PC-3 (cell line): ENCODE results near the gene ATG5. TPM values are rescaled to one million over a fixed set of nuclear protein-coding genes. Genes with fewer than 3 reads are reported as not detected.
A peak's percentile ranks its signal among the peaks of the same experiment; 100 is the strongest.

Experiments
- ATAC-seq: fragments of 200-7000 bp; cut with Tn5 transposase; 2 replicates; pipeline ENCODE4 v1.9.1; 2020; ENCODE audit warnings: mild to moderate bottlenecking, moderate library complexity
- BruUV-seq: library from RNA; stranded (reverse); fragments of 400-500 nt; replicated peaks from 2 replicates; lab custom pipeline; 2021; lab: Mats Ljungman, UMichigan
- CTCF ChIA-PET: fragments of 300-600 bp; sonication (Branson Sonifier 250); formaldehyde crosslinking; loops from one replicate; lab custom pipeline; 2022; ENCODE audit warnings: antibody characterized with exemption; lab: Charles Lee
- POLR2A ChIA-PET: fragments of 300-600 bp; sonication (Branson Sonifier 250); formaldehyde crosslinking; loops from one replicate; lab custom pipeline; 2022; ENCODE audit warnings: antibody characterized with exemption; ENCODE audit not compliant: unreplicated experiment; lab: Charles Lee
- DNase-seq: peaks from one replicate; pipeline ENCODE4 v3.0.0-alpha.2; 2015
- H2AFZ ChIP-seq: fragments of 300-600 bp; sonication (generic); 2 replicates; pipeline ENCODE4 v1.6.0; 2016; ENCODE audit warnings: antibody characterized with exemption, low read length
- H3F3A ChIP-seq: fragments of 300-600 bp; sonication (generic); one replicate; pipeline ENCODE4 v1.6.0; 2017; ENCODE audit warnings: antibody characterized with exemption, low read length, control low read depth, mild to moderate bottlenecking; ENCODE audit not compliant: unreplicated experiment
- H3K27ac ChIP-seq: fragments of 300-600 bp; sonication (generic); 2 replicates; pipeline ENCODE4 v1.5.1; 2016; ENCODE audit warnings: mild to moderate bottlenecking, low read length
- H3K27me3 ChIP-seq: fragments of 300-600 bp; sonication (generic); 2 replicates; pipeline ENCODE4 v1.6.1; 2016; ENCODE audit warnings: low read length, mixed read lengths
- H3K36me3 ChIP-seq: fragments of 300-600 bp; sonication (generic); 2 replicates; pipeline ENCODE4 v1.6.1; 2016; ENCODE audit warnings: low read depth, mixed run types, low read length, mixed read lengths
- H3K4me1 ChIP-seq: fragments of 300-600 bp; sonication (generic); 2 replicates; pipeline ENCODE4 v1.5.1; 2016; ENCODE audit warnings: low read length; ENCODE audit not compliant: insufficient read depth
- H3K4me2 ChIP-seq: fragments of 300-600 bp; sonication (generic); 2 replicates; pipeline ENCODE4 v1.6.0; 2016; ENCODE audit warnings: low read length
- H3K4me3 ChIP-seq: fragments of 300-600 bp; sonication (generic); 2 replicates; pipeline ENCODE4 v1.5.1; 2016; ENCODE audit warnings: mild to moderate bottlenecking, low read length, mixed read lengths
- H3K79me2 ChIP-seq: fragments of 300-600 bp; sonication (generic); 2 replicates; pipeline ENCODE4 v1.6.1; 2017; ENCODE audit warnings: low read length, mixed read lengths
- H3K9ac ChIP-seq: fragments of 300-600 bp; sonication (generic); 2 replicates; pipeline ENCODE4 v1.6.0; 2016; ENCODE audit warnings: mild to moderate bottlenecking, low read length
- H3K9me2 ChIP-seq: fragments of 300-600 bp; sonication (generic); replicated peaks from 2 replicates; pipeline ENCODE4 v1.6.1; 2016; ENCODE audit warnings: mixed run types, low read length, mixed read lengths
- H3K9me3 ChIP-seq: fragments of 300-600 bp; sonication (generic); 2 replicates; pipeline ENCODE4 v1.6.1; 2016; ENCODE audit warnings: low read length, mixed read lengths
- H4K20me1 ChIP-seq: fragments of 300-600 bp; sonication (generic); 2 replicates; pipeline ENCODE4 v1.6.1; 2016; ENCODE audit warnings: low read length, mixed read lengths
- CTCF ChIP-seq: fragments of 300-600 bp; sonication (generic); conservative IDR thresholded peaks from 2 replicates; pipeline ENCODE4 v1.5.1; 2017; ENCODE audit warnings: antibody characterized with exemption, low read depth, mild to moderate bottlenecking, low read length
- EZH2 ChIP-seq: fragments of 300-600 bp; sonication (generic); IDR thresholded peaks from one replicate; pipeline ENCODE4 v1.6.1; 2017; ENCODE audit warnings: antibody characterized with exemption, mild to moderate bottlenecking, low read length; ENCODE audit not compliant: unreplicated experiment
- EZH2phosphoT487 ChIP-seq: fragments of 300-600 bp; sonication (generic); IDR thresholded peaks from 2 replicates; pipeline ENCODE4 v1.6.1; 2018; ENCODE audit warnings: mild to moderate bottlenecking, antibody characterized with exemption, low read length, borderline replicate concordance
- intact Hi-C: fragments of 100-400 bp; cut with micrococcal nuclease; formaldehyde crosslinking; loops from 2 replicates; pipeline ENCODE4 v1.9.0; 2023
- total RNA-seq: library from RNA; depleted of rRNA; stranded (reverse); fragments of >200 nt; gene quantifications from 2 replicates; pipeline ENCODE4 v1.2.3, GENCODE V29; 2014

Gene ATG5
- total RNA-seq, 1 experiment from 2014 or later = 38.8 TPM

DNA sequence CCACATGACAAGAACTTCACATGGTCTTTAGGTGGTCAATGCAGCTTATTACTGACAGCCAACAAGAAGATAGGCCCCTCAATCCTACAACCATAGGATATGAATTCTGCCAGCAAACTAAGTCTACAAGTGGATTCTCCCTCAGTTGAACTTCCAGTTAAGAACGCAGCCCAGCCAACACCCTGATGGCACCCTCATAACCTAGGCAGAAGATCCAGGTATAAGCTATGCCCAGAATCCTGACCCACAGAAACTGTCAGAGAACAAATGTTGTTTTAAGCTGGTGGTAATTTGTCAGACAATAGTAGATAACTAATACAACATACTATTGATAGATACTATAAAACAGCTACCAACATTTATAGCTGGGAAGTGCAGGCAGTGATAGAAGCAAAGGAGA lies 38.8 kb downstream of the ATG5 start:
- Histone ChIP-seq H3K4me2 (no peak overlapping the region), H4K20me1 (no peaks in the 10 kb centered on the region), H3K4me3 (no peak overlapping the region), H3K4me1 (no peaks in the 10 kb centered on the region; the same call in 1 of the 2 replicates), H3K9me2 (no peaks in the 10 kb centered on the region), H3K9me3 (no peaks in the 10 kb centered on the region), H2AFZ (no peak overlapping the region), H3K36me3 (peaks cover 22% of the 10 kb centered on the region), H3K27me3 (no peaks in the 10 kb centered on the region), H3F3A (no peaks in the 10 kb centered on the region), H3K27ac (no peak overlapping the region), H3K79me2 (peaks cover 71% of the 10 kb centered on the region), H3K9ac (no peak overlapping the region)
- intact Hi-C loops = no loop called here
- POLR2A ChIA-PET = interaction anchor here (0.6 kb wide), 1 partner anchor 32 kb away, joined by 3 read pairs; no protein-coding TSS in a partner anchor
- ATAC-seq = no peak
- no TSS peak for BruUV-seq
- CTCF ChIA-PET = no interaction called here
- DNase-seq = no peak
- TF ChIP-seq EZH2phosphoT487 (no peak), EZH2 (no peak), CTCF (no peak)

DNA sequence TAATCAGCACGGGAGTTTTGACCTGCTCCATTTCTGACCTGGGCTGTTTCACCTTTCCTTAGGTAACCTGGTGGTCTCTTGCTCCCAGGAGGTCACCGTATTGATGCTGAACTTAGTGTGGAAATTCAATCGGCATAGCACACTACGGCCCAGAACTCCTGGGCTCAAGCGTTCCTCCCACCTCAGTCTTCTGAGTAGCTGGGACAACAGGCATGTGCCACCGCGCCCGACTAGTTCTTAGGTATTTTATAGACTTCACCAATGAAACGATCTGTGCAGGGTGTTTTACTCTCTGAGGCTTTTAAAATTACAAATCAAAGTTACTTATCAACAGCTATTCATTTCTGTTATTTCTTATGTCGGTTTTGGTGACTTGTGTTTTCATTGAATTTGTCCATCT lies 42.1 kb downstream of the ATG5 start:
- H3K9me3 ChIP-seq = no peaks in the 10 kb centered on the region
- no peaks in the 10 kb centered on the region for H3K27me3 ChIP-seq
- peaks cover 14% of the 10 kb centered on the region for H3K4me1 ChIP-seq
- no peak for TF ChIP-seq EZH2
- TF ChIP-seq EZH2phosphoT487 = no peak
- no peak for TF ChIP-seq CTCF
- no TSS peak for BruUV-seq
- no peaks in the 10 kb centered on the region for H3F3A ChIP-seq
- ATAC-seq = no peak
- H3K36me3 ChIP-seq = peaks cover 17% of the 10 kb centered on the region; the same call in 1 of the 2 replicates
- H3K4me3 ChIP-seq = no peak overlapping the region
- H4K20me1 ChIP-seq = no peaks in the 10 kb centered on the region
- no peak overlapping the region for H3K4me2 ChIP-seq
- ChIA-PET POLR2A (no interaction called here), CTCF (no interaction called here)
- DNase-seq = no peak
- H3K79me2 ChIP-seq = peaks cover 63% of the 10 kb centered on the region
- no peak overlapping the region for H3K27ac ChIP-seq
- intact Hi-C loops = no loop called here
- H2AFZ ChIP-seq = no peak overlapping the region
- no peak overlapping the region for H3K9ac ChIP-seq
- no peaks in the 10 kb centered on the region for H3K9me2 ChIP-seq

- Histone ChIP-seq H4K20me1 (no peaks in the 10 kb centered on the region), H3K4me3 (no peak overlapping the region), H3K4me2 (no peak overlapping the region), H3K79me2 (peaks cover 52% of the 10 kb centered on the region), H3K9ac (no peak overlapping the region), H3K4me1 (peaks cover 14% of the 10 kb centered on the region), H3K27ac (no peak overlapping the region), H3K27me3 (no peaks in the 10 kb centered on the region), H3K9me3 (no peaks in the 10 kb centered on the region), H2AFZ (no peak overlapping the region), H3K36me3 (peaks cover 15% of the 10 kb centered on the region; the same call in 1 of the 2 replicates), H3K9me2 (no peaks in the 10 kb centered on the region), H3F3A (no peaks in the 10 kb centered on the region)
- ChIA-PET POLR2A (no interaction called here), CTCF (no interaction called here)
- TF ChIP-seq CTCF (no peak), EZH2phosphoT487 (no peak), EZH2 (no peak)
- DNase-seq = peak; percentile 9
- ATAC-seq = peak; percentile 38; the same call in 1 of the 2 replicates
- no TSS peak for BruUV-seq
- intact Hi-C loops = no loop called here
Measured at GRCh38 chr6:106281661-106282060, 43.9 kb downstream of the ATG5 start.
